ENCODE results near the gene MAML2.

The MAML2 gene

DNA sequence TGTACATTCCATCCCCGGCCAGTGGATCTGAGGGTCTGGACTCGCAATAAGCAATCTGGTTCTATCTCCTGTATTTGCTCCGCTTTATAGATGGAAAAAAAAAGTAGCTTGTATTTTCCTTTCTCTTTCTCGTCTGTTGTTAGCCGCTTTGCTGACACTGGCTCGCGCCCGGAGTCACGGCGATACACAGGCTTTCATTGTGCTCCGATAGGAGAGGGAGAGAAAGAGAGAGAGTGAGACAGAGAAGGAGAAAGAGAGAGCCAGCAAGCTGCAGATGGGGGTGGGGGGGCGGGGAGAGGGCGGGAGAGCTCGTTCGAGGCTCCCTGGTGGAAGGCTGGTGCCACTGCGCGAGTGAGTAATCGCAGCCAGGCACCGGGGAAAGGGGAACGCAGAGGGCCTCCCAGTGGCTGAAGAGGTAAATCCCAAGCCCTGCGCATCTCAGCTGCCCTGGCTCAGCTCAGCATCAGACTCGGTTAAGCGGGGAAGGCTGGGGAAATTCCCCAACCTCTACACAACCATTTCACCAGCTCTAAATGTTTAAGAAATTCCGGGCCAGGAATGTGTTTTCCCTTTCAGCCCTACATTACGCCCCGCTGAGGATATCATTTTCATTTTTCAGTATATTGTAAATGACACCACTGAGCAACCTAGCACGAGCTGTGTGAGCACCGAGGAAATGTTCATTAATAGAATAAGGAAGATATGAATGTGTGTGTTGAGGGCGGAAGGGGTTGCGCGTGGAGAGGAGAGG lies at the start of gene MAML2:
Gene MAML2 (minus strand): TSS at position 235 of the 751 bp plus-strand sequence. CDS start 1,300 bp downstream, outside the sequence.
- DNase-seq (ENCODE audit: low read depth) = peak; percentile 93

DNA sequence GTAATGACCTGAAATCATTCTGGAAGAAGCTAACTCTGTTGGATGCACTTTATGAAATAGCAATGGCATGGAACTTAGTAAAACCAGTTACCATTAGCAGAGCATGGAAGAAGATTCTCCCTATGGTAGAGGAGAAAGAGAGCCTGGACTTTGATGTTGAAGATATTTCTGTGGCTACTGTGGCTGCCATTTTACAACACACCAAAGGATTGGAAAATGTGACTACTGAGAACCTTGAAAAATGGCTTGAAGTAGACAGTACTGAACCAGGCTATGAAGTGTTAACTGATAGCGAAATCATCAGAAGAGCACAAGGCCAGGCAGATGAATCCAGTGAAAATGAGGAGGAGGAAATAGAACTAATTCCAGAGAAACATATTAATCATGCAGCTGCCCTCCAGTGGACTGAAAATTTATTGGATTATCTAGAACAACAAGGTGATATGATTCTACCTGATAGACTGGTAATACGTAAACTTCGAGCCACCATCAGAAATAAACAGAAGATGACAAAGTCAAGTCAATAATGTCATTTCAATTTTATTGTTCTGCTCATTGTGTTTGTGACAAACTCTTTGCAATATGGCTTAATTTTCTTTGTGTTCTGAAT lies 48.8 kb upstream of the MAML2 start:
- no peak for DNase-seq (ENCODE audit: low read depth)

DNA sequence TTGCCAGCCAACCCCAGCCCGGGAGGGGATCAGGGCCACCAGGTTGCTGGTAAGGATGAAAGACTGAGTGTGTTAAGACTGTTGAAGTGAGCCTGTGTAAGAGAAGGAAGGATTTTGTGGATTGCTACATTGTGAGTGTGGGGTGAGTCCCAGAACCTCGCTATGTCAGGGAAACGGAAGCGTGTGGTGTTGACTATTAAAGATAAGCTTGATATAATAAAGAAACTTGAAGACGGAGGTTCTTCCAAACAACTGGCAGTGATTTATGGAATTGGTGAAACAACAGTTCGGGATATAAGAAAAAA lies 47.4 kb upstream of the MAML2 start:
- DNase-seq (ENCODE audit: low read depth) = peak; percentile 8

DNA sequence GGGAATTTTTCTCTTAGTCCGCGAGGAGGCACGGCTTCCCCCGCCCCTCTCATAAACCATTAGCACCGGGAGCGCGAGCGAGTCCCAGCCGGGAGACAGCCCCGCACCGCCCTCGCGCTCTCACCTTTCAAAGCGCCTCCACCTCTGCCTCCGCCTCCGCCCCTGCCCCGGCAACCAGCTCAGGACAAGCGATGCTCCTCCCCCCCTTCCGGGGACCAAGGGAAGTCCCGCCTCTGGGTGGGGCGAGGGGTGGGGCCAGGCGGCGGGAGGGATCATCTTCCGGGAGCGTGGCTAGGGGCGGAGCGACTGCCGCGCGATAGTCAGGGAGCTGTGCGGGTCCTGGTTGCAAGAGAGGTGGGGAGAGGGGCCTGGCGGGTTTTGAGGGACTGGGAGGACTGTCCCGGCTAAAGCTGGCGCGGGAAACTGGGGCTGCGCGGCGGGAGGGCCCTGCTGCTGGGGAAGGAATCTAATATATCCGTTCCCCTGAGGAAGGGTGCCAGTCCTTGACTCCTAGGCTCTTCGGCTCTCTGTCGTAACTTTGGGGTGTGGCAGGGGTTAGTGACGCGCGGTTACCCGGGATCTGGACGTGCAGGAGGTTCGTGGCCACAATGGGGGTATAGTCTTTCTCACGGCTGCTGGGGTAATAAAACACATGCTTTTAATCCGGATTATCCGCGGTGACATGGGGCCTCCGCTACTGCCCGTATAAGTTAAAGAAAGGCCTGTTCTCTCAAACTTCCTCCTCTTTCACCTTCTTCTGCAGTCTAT lies 46.9 kb upstream of the MAML2 start, which contains the start of the genes CCDC82 and JRKL:
Gene CCDC82 (minus strand): TSS at position 193 of the 768 bp plus-strand sequence. CDS start 5,165 bp downstream, outside the sequence.
Gene JRKL (plus strand): TSS at position 294 of the 768 bp plus-strand sequence. CDS start 637 bp downstream, outside the sequence.
- DNase-seq (ENCODE audit: low read depth) = peak; percentile 93

DNA sequence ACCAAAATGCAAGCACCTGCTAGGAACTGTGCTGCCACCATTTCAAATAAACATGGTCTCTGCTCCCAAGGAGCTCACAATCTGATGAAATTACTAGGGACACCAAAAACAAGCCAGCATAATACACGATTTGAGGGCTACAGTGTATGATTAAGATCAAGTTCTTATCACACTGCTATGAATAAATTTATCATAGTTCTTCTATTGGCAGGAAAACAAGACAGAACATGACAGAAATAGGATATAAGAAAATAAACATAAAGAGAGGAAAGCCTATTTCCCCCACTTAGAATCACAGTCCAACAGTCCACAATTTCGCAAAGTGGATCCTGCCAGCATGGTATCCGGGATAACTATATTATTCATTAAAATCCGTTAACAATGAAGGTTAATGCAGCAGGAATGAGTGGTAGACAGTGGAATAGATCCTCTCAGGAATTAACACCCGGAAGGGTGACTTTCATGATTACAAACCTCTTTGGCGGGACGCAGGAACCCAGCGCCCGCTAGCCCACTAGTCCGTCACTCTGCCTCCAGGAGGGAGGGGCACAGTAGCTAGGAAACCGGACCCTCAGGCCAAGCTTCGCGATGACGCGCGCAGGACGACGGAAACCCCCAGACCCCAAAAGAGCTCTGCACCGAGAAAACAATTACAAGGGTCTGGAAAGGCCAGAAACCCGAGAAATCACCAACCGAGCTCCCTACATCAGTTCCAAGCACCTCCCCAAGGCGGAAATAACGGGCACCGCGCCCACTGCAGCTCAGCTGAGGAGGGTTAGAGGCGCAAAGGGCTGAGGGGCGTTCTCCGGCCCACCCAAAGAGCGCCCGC lies 46.1 kb upstream of the MAML2 start:
- DNase-seq (ENCODE audit: low read depth) = no peak

DNA sequence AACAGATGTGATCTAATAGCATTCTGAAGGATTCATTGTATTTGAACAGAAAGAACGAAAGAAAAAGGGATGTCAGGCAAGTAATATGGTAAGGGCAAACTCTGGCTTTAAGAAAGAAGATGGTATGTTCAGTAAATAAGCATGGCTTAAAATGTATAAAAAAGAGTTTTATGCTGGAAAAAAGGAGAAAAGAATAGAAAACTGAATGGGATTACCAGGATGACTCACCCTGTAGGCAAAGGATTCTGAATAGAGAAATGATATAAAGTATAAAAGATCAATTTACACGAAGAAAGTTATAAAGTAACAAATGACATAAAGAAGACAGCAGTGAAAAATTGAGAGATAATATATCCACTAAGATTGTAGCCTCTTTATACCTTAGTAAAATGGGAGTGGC lies 42.2 kb upstream of the MAML2 start:
- DNase-seq (ENCODE audit: low read depth) = no peak

DNA sequence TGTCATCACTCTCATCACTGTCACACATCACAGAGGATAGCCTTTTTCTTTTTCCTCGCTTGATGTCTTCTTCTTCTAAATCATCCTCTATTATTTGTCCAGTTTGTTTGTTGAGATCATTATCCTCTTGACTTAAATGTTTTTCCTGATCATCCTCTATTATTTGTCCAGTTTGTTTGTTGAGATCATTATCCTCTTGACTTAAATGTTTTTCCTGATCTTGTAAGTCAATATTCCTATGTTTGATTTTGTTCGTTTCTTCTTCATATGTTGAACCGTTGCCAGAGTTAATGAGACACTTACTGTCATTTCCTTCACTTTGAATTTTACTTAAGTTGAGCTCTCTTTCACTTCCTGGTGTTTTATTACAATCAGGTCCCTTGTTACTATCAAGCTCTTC lies 41.2 kb upstream of the MAML2 start:
- DNase-seq (ENCODE audit: low read depth) = no peak

DNA sequence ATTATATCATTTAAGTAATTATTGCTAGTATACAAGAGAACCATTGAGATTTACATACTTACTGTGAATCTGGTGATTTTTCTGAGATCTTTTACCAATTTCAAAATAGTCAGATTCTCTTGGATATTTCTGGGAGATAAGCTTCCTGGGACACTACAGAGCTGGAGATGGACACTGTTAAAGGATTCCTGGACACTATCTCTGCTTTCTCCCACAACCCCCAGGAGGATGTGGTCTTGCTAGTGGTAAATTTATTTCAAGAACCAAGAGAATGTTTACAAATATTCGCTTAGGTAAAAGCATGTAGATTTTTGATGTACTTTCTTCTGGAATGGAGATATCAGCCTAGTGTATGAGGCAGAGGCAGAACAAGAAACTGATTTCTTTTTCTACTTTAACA lies 33.8 kb upstream of the MAML2 start:
- DNase-seq (ENCODE audit: low read depth) = no peak

DNA sequence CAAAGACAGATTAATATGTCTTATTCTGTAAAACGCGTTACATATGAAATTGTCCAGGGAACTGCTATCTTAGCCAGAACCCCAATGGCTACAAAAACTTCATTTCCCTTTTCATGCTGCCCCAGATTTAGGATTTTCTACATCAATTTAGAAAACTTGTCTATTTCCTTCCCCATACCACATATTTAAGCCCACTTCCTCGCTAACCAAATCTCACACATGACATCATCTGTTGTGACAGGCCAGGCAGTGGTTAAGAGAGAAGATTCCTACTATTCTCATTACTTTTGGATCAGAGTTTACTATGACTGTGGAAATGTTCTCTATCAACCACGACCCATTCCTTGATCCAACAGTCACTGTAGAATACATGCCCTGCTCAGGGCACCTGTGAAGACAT lies 30.8 kb upstream of the MAML2 start:
- no peak for DNase-seq (ENCODE audit: low read depth)

DNA sequence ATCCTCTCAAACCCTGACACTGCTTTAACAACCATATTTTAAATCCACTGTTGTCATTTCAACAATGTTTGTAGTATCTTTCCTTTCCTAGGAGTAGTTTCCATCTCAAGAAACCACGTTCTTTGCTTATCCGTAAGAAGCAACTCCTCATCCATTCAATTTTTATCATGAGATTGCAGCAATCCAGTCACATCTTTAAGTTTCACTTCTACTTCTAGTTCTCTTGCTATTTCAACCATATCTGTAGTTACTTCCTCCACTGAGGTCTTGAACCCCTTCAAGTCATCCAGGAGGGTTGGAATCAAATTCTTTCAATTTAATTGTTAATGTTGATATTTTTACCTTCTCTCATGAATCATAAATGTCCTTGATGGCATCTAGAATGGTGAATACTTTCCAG lies 24.3 kb upstream of the MAML2 start:
- no peak for DNase-seq (ENCODE audit: low read depth)

DNA sequence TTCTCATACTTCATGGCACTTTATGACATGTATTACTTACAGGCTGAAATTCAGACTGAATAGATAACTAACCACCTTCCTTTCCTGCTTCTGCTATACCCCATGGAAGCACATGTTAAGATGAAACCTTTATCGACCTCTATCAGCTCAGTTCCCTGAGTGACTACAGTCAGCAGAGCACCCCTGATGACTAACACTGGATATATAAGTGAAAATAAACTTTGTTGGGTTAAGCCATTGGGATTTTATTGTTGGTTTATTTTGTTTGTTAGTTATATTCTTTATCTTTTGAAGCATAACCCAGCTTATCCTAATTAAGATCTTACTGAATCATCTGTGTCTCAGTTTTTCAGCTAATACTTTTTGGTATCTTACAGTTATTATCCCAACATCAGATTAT lies 23.0 kb upstream of the MAML2 start:
- no peak for DNase-seq (ENCODE audit: low read depth)

DNA sequence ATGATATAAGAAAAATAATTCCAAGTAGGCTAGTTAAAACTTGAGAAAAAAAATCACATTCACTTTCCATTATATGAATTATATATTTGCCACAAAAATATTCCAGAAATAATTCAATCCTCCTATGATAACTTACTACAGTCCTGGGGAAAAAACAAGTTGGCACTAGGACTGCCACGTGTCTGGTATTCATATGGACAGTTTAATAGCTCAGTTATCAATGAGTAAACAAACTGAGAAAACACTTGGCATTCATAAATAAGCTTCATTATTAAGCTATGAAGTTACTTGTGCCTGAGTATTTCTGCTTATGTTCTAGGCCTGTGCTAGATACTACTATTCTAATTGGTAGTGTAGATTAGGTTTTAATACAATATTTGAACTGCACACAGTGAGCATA lies 22.5 kb upstream of the MAML2 start:
- no peak for DNase-seq (ENCODE audit: low read depth)

DNA sequence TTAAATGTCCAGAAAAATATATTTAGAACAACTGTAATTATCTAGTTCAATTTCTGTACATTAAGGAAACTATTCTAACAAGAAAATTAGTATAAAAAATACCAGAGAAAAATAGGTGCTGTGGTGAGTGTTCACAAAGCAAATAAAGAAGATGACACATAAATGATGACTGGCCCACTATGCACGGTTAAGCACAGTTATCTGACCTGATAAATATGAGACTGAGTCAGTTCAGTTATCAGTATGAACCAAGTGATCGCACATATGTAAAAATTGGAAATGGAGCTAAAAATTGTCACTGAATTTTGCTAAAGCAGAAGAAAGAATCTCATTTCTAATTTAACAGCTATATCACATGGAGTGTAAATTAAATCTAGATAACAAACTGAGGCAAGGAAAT lies 18.8 kb upstream of the MAML2 start:
- no peak for DNase-seq (ENCODE audit: low read depth)

DNA sequence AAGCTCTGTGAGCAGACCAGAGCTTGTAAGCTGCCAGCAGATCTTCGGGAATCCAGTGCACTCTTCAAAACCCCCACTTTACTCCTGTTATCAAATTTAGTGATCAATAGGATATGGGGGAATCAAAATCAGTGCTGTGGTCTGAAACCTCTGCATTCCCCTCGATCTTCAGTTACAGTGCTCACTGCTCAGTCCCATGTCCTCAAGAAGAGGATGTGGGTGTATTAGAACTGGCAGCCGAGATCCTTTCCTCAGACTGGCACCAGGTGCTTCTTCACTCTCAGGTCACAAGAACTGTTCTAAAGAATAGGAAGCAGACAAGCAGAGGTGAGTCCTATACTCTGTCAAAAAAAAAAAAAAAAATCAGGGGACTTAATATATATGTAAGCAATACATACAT lies 15.3 kb upstream of the MAML2 start:
- DNase-seq (ENCODE audit: low read depth) = no peak

DNA sequence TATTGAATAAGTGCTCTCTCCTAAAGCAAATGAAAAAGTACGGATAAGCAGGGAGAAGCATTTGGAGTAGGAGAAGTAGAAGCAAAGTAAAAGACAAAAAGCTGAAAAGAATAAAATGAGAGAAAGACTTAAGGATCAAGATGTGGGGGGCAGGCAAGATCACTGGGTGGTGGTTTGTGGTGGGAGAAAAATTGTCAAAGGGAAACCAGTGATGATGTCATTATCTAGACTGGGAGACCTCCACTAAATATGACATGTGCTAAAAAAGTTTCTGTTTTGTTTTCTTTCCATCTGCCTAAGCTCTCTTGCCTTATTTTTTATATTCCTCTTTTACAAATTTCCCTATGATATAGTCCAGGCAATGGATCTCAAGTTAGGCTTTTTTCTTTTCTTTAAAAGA lies 14.8 kb upstream of the MAML2 start:
- DNase-seq (ENCODE audit: low read depth) = no peak

DNA sequence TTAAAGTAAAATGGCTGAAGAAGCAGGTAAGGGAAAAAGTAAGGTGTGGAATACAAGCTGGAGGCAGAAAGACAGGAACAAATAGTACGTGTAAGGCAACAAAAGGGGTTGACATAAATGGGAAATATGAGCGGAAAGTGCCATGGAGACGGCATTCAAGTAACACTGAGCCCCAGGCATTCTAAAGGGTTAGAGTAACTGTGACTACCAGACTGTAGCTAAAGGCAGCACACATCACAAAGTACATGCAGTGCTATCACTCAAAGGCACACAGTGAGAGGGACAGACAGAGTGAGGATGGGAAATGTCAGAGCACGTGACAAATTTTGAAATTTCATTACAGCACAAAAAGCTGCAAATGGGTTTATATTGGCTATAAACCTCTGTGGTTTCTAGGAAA lies 13.9 kb upstream of the MAML2 start:
- no peak for DNase-seq (ENCODE audit: low read depth)

DNA sequence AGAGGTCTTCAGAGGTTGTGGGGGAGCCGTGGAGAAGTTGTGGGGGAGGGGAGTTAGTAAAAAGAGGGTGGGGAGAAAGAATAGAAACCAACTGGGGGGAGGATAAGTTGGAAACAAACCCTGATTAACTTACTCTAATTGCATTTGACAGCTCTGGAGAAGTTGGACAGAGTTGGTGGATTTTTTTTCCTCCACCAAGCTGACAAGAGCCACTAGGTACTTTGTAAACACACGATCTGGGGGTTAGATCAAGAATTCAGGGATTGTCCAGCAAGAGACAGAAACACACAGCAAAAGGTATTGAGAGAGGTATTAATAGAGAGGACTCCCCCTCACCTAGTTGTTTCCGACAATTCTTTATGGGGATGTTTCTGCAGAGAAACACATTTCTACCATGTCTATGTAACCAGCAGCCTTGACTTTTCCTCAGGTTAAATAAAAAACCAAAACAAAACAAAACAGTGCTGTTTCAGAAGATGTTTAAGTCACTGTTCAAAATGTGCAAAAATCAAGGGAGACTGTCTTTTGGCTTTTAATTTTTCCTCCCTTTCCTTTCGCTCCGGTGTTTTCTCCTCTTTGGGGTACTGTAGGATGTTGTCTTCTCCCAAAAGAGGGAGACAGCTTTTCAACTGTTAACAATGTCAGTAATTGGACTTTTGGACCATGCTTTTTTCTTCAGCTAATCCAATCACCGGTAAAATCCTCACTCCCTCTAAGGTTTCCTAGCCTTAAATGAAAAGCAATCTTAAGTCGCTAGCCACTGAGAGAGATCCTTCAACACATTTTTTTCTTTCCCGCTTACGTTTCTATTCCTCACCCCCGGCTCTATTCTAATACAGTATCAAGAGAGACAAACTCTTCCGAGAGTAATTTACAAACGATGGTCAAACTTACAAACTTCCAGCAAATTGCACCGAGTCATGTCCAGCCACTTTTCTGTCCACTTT lies 708 bp downstream of the MAML2 start:
- DNase-seq (ENCODE audit: low read depth) = no peak

DNA sequence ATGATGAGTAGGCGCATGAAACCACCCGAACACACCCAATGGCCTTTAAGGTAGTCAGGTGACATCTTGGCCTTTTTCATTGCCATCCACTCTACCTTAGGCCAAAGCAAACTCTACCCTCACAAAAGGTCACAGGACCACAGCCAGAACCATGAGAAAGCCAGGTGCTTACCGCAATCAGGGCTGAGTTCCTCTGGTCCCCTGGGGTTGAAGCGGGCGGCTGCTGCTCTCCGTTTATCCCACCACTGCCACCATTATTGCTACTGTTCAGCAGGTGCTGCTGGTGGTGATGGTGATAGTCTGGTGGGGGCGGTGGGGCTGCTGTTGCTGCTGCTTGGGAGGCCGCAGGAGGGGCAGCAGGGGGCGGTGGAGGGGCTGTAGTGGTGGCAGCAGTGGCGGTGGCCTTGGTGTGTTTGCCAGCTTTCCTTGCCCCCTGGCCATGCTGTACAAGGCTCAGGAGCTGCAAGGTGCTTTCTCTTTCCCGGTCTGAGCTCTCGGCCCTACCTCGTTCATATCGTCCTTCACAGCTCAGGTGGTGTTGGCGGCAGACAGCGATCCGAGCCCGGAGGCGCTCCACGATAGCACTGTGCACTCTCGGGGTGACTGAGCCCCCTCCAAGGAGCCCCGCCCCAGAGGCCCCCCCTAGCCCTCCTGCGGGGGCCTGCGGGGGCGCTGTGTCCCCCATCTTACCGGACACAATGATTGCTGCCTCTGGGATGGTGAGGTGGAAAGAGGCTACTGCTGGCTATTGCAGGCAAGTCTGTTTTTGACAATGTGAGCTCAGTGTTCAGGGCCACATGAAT lies 1.6 kb downstream of the MAML2 start:
- peak; percentile 55 for DNase-seq (ENCODE audit: low read depth)

DNA sequence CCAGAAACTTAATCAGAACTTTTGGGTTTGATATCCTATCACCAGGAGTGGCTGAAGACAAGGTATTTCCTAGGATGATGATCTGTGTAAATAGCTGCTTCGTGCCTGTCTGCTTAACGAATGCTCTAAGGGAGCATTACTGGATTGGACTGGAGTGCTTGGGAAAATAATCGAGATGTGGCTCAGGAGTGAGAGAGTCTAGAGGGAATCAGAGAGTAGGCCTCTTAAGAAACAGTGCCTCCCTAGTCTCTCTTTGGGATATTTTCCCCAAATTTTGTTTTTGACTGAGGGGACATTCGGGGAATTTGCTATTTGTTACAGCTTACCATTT lies 2.5 kb downstream of the MAML2 start:
- no peak for DNase-seq (ENCODE audit: low read depth)
